ENCODE results near the gene SERPINA9.
"Not testable (repeated sequence)": the region's sequence is repeated elsewhere in the genome, so short reads cannot be mapped to it uniquely, and the experiment has no call there.

The SERPINA9 gene

GRCh38 chr14:94426526-94426925 is 49.5 kb downstream of the SERPINA9 start:
- no peak for DNase-seq (ENCODE audit: low read depth in 2 of 2)

GRCh38 chr14:94424371-94424770 is 51.6 kb downstream of the SERPINA9 start:
- DNase-seq (ENCODE audit: low read depth in 2 of 2) = no peak

DNA sequence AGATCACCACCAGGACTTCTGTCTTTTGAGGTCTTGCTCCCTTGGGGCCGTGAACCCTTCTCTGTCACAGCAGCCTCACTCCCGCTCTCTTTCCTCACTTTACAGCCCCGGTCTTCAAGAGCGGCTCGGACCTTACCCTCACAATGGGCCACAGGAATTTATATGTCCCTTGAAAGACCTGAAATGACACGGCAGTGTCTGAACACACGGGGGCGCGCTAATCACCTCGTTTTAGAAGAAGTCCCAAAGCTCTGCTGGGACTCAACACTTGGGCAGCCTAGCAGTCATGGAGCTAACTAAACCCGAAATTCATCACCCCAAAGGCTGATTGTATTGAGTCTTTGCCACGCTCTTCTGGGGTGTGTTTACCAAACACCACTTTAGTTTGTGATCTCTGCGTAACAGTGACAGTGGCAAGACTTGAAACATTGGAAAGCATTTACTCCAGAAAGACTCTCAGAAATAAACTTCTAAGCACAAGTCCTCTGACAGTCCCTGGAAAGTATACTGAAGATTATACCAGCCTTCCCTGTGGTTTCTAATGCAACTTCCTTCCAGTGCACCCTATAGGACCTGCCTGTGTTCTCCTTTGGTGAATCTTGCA is 52.4 kb downstream of the SERPINA9 start:
- peak; percentile 2 to 29 for DNase-seq (ENCODE audit: low read depth in 2 of 2)

DNA sequence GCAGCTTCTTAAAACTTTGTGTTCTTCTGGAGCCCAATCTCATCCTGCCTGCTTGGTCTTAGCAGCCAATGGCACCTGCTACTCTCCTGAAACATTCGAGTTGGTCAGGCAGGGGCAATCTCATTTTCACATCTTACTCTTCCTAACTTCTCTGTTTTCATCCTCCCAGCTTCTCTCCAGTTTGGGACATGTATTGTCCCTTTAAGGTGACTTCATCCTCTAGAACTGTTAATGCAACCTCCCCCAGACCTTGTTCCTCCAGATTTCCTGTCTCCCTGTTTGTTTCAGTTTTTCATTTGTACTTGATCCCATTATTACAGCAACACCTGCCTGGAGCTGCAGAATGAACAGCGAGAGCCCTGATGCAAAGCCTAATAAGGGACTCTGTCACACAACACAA is 54.7 kb downstream of the SERPINA9 start:
- DNase-seq (ENCODE audit: low read depth in 2 of 2) = no peak

GRCh38 chr14:94417497-94418205 is 58.3 kb downstream of the SERPINA9 start:
- not testable (repeated sequence) for DNase-seq (ENCODE audit: low read depth in 2 of 2)

All from stimulated activated CD4-positive, alpha-beta T cell treated with anti-CD3 and anti-CD28 coated beads, Interleukin-1b, Interleukin-23, amount 100 ng/mL, for 4 hours (primary cell).